Activated naive CD4-positive, alpha-beta T cell treated with anti-CD3 and anti-CD28 coated beads for 36 hours (primary cell): Measurements from ENCODE around the gene SYNE2. TPM values are rescaled to one million over a fixed set of nuclear protein-coding genes. Genes with fewer than 3 reads are reported as not detected.
A peak's percentile ranks its signal among the peaks of the same experiment; 100 is the strongest.

Experiments
- CTCF ChIA-PET: fragments of 350-600 bp; sonication (Branson Sonifier 250); formaldehyde crosslinking; loops from one replicate; lab custom pipeline; 2021; ENCODE audit warnings: antibody characterized with exemption; lab: Charles Lee
- DNase-seq: peaks from one replicate; pipeline ENCODE4 v3.0.0-alpha.2; 2020
- H3K27ac Mint-ChIP-seq: one replicate; pipeline ENCODE4 v1.8.0; 2021; ENCODE audit warnings: mild to moderate bottlenecking, mixed read lengths
- H3K27me3 Mint-ChIP-seq: one replicate; pipeline ENCODE4 v1.8.0; 2021; ENCODE audit warnings: low read depth, mixed read lengths
- H3K36me3 Mint-ChIP-seq: one replicate; pipeline ENCODE4 v1.8.0; 2021; ENCODE audit warnings: low read depth, mixed read lengths
- H3K4me1 Mint-ChIP-seq: one replicate; pipeline ENCODE4 v1.8.0; 2021; ENCODE audit warnings: low read depth, mixed read lengths
- H3K4me3 Mint-ChIP-seq: one replicate; pipeline ENCODE4 v1.8.0; 2021; ENCODE audit warnings: mild to moderate bottlenecking, moderate library complexity, mixed read lengths
- H3K9me3 Mint-ChIP-seq: one replicate; pipeline ENCODE4 v1.8.0; 2021; ENCODE audit warnings: mixed read lengths
- intact Hi-C: fragments of 100-400 bp; cut with micrococcal nuclease; formaldehyde crosslinking; loops from one replicate; pipeline ENCODE4 v1.15.1; 2023
- total RNA-seq, 2 experiments: library from RNA; stranded (reverse); gene quantifications; one replicate each; pipeline ENCODE4 v1.2.3, GENCODE V29; 2021

Gene SYNE2
- total RNA-seq, 2 experiments from 2014 or later: 22.1 to 22.3 TPM

GRCh38 chr14:64229489-64229888, 376.7 kb downstream of the SYNE2 start:
- Mint-ChIP-seq H3K4me1 (peaks cover 8% of the 10 kb centered on the region), H3K27ac (no peak overlapping the region), H3K36me3 (peaks cover 2% of the 10 kb centered on the region), H3K27me3 (no peaks in the 10 kb centered on the region), H3K9me3 (no peaks in the 10 kb centered on the region), H3K4me3 (no peak overlapping the region)
- CTCF ChIA-PET: no interaction called here
- intact Hi-C loops: no loop called here
- DNase-seq: no peak

- H3K27ac Mint-ChIP-seq: peak overlapping the region; percentile 44
- CTCF ChIA-PET: no interaction called here
- H3K9me3 Mint-ChIP-seq: no peaks in the 10 kb centered on the region
- DNase-seq: no peak
- H3K4me1 Mint-ChIP-seq: peaks cover 8% of the 10 kb centered on the region
- H3K27me3 Mint-ChIP-seq: no peaks in the 10 kb centered on the region
- no peak overlapping the region for H3K4me3 Mint-ChIP-seq
- H3K36me3 Mint-ChIP-seq: peaks cover 2% of the 10 kb centered on the region
- intact Hi-C loops: no loop called here
Observed at GRCh38 chr14:64232095-64232838, 379.5 kb downstream of the SYNE2 start.

- Mint-ChIP-seq H3K4me1 (peaks cover 8% of the 10 kb centered on the region), H3K27ac (no peak overlapping the region), H3K27me3 (no peaks in the 10 kb centered on the region), H3K36me3 (peaks cover 2% of the 10 kb centered on the region), H3K9me3 (no peaks in the 10 kb centered on the region), H3K4me3 (no peak overlapping the region)
- CTCF ChIA-PET: no interaction called here
- DNase-seq: no peak
- intact Hi-C loops: no loop called here
Observed at GRCh38 chr14:64232944-64233343, 380.1 kb downstream of the SYNE2 start.

GRCh38 chr14:64233531-64234190, 380.9 kb downstream of the SYNE2 start:
- H3K4me1 Mint-ChIP-seq: peaks cover 8% of the 10 kb centered on the region
- CTCF ChIA-PET: interaction anchor here (0.6 to 0.7 kb wide), 2 partner anchors 48 to 268 kb away, joined by 3 to 5 read pairs; no protein-coding TSS in a partner anchor
- DNase-seq: no peak
- no peak overlapping the region for H3K4me3 Mint-ChIP-seq
- H3K9me3 Mint-ChIP-seq: no peaks in the 10 kb centered on the region
- H3K36me3 Mint-ChIP-seq: peaks cover under 1% of the 10 kb centered on the region
- H3K27me3 Mint-ChIP-seq: no peaks in the 10 kb centered on the region
- intact Hi-C loops: no loop called here
- no peak overlapping the region for H3K27ac Mint-ChIP-seq

GRCh38 chr14:64234877-64235651, 382.3 kb downstream of the SYNE2 start:
- Mint-ChIP-seq H3K27me3 (no peaks in the 10 kb centered on the region), H3K4me1 (peaks cover 8% of the 10 kb centered on the region), H3K4me3 (no peak overlapping the region), H3K9me3 (no peaks in the 10 kb centered on the region), H3K36me3 (no peaks in the 10 kb centered on the region), H3K27ac (no peak overlapping the region)
- CTCF ChIA-PET: interaction anchor here (0.7 kb wide), 1 partner anchor 69 kb away, joined by 3 read pairs; no protein-coding TSS in a partner anchor
- intact Hi-C loops: no loop called here
- no peak for DNase-seq

- H3K27ac Mint-ChIP-seq: no peak overlapping the region
- peaks cover 2% of the 10 kb centered on the region for H3K27me3 Mint-ChIP-seq
- CTCF ChIA-PET: interaction anchor here (0.7 kb wide), 1 partner anchor 104 kb away, joined by 3 read pairs; no protein-coding TSS in a partner anchor
- intact Hi-C loops: no loop called here
- no peak overlapping the region for H3K4me3 Mint-ChIP-seq
- no peaks in the 10 kb centered on the region for H3K36me3 Mint-ChIP-seq
- DNase-seq: no peak
- H3K9me3 Mint-ChIP-seq: no peaks in the 10 kb centered on the region
- peaks cover 8% of the 10 kb centered on the region for H3K4me1 Mint-ChIP-seq
Observed at GRCh38 chr14:64235652-64236640, 383.1 kb downstream of the SYNE2 start.

- H3K27ac Mint-ChIP-seq: no peak overlapping the region
- no peak for DNase-seq
- H3K4me1 Mint-ChIP-seq: no peaks in the 10 kb centered on the region
- CTCF ChIA-PET: no interaction called here
- H3K27me3 Mint-ChIP-seq: peaks cover 13% of the 10 kb centered on the region
- intact Hi-C loops: no loop called here
- H3K9me3 Mint-ChIP-seq: peaks cover 1% of the 10 kb centered on the region
- no peaks in the 10 kb centered on the region for H3K36me3 Mint-ChIP-seq
- H3K4me3 Mint-ChIP-seq: no peak overlapping the region
Observed at GRCh38 chr14:64238049-64238448, 385.2 kb downstream of the SYNE2 start.

- CTCF ChIA-PET: no interaction called here
- intact Hi-C loops: no loop called here
- no peaks in the 10 kb centered on the region for H3K4me1 Mint-ChIP-seq
- H3K27me3 Mint-ChIP-seq: peaks cover 13% of the 10 kb centered on the region
- DNase-seq: no peak
- no peak overlapping the region for H3K4me3 Mint-ChIP-seq
- peaks cover 1% of the 10 kb centered on the region for H3K9me3 Mint-ChIP-seq
- no peaks in the 10 kb centered on the region for H3K36me3 Mint-ChIP-seq
- no peak overlapping the region for H3K27ac Mint-ChIP-seq
Observed at GRCh38 chr14:64238631-64239030, 385.8 kb downstream of the SYNE2 start.

- Mint-ChIP-seq H3K9me3 (peaks cover 1% of the 10 kb centered on the region), H3K27ac (no peak overlapping the region)
- intact Hi-C loops: no loop called here
Observed at GRCh38 chr14:64244279-64244678, 391.5 kb downstream of the SYNE2 start.

GRCh38 chr14:64245491-64245890, 392.7 kb downstream of the SYNE2 start:
- no peaks in the 10 kb centered on the region for H3K36me3 Mint-ChIP-seq
- peaks cover 15% of the 10 kb centered on the region for H3K27me3 Mint-ChIP-seq
- H3K9me3 Mint-ChIP-seq: peaks cover 1% of the 10 kb centered on the region
- intact Hi-C loops: no loop called here
- H3K27ac Mint-ChIP-seq: no peak overlapping the region
- no peak overlapping the region for H3K4me3 Mint-ChIP-seq
- CTCF ChIA-PET: no interaction called here
- no peak for DNase-seq
- H3K4me1 Mint-ChIP-seq: no peaks in the 10 kb centered on the region

More at GRCh38 chr14:64244279-64244678, 391.5 kb downstream of the SYNE2 start:
- Mint-ChIP-seq H3K36me3 (no peaks in the 10 kb centered on the region), H3K4me1 (no peaks in the 10 kb centered on the region), H3K27me3 (peaks cover 18% of the 10 kb centered on the region), H3K4me3 (no peak overlapping the region)
- CTCF ChIA-PET: interaction anchor here (0.5 kb wide), 1 partner anchor 223 kb away, joined by 4 read pairs; no protein-coding TSS in a partner anchor
- DNase-seq: no peak

GRCh38 chr14:64246688-64247087, 393.9 kb downstream of the SYNE2 start:
- Mint-ChIP-seq H3K27ac (no peak overlapping the region), H3K4me3 (no peak overlapping the region), H3K36me3 (no peaks in the 10 kb centered on the region), H3K4me1 (no peaks in the 10 kb centered on the region), H3K27me3 (peaks cover 10% of the 10 kb centered on the region), H3K9me3 (peaks cover 1% of the 10 kb centered on the region)
- CTCF ChIA-PET: no interaction called here
- intact Hi-C loops: no loop called here
- no peak for DNase-seq
